GM19463 (cell line): ENCODE data around the gene PLXDC2.

ENCODE experiments used
- ATAC-seq: cut with Tn5 transposase; IDR thresholded peaks from one replicate; pipeline ENCODE4 v1.9.1; 2021; ENCODE audit warnings: mild to moderate bottlenecking, moderate library complexity; ENCODE audit not compliant: unreplicated experiment

PLXDC2 gene

DNA sequence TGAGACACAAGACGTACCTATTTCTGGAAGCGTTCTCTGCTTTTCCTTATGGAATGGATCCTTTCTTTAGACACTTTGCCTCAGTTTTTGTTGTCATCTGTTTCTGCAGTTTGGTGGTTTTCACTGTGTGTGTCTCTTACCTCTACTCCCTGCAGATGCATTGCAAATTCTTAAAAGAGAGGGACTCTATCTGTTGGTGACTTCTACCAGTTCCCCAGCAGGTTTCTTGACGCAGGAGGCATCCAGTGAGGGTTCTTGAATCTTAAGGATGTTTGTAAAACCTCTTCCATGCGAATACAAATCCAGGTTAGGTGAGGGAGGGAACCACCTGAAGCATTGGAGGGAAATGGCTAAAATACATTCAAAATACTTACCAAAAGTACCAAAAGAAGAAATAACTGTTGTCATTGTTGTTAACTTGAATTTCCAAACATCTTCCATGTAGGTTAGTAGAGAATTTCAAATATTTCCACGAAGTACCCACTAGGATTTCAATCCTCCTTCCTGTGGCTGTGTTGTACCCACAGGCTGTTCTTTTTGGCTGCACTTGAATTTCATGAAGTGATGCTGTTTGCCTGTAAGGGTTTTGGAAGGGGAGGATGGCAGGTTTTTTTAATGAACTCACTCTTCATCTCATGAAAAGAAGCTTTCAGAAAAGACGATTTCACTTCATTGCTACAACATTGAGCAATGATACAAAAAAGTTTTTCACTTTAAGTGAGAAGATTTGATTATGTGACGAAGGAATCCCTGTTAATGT is 32.2 kb downstream of the PLXDC2 start:
- ATAC-seq, result no peak

DNA sequence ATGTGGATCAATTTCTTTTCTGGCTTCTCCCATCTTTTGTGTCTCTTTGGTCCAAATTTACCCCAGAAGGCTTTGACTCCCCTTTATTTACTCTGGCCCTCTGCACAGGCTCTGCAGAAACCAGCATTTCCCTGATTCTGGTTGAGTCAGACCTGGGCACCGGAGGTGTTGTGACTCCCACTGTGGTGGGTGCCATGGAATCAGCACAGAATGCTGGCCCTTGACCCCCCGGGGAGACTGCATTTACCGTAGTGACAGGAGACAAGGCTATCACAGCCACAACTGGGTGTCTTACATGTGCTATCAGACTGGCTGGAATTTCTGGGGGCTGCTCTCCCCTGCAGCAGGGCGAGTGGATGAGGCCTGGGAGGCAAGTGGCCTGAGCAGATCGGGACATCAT is 37.6 kb downstream of the PLXDC2 start:
- no peak for ATAC-seq

DNA sequence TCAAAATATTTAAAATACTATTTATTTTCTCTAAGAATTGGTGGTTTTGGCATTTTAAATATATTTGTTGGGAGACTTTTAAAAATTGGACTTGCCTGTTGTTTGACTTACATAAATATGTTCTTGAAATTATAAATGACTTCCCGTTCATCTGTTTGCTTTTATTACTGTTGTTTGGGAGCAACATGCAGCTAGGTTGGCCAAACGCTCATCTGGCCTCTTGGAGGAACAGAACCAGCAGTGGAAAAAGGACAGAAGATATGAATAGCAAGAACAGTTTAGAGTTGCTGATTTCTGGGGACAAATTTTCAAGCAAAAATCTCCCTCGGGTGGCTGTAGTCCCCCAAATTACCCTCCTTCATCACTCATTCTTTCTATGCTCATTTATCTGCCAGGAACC is 41.6 kb downstream of the PLXDC2 start:
- ATAC-seq, result no peak

DNA sequence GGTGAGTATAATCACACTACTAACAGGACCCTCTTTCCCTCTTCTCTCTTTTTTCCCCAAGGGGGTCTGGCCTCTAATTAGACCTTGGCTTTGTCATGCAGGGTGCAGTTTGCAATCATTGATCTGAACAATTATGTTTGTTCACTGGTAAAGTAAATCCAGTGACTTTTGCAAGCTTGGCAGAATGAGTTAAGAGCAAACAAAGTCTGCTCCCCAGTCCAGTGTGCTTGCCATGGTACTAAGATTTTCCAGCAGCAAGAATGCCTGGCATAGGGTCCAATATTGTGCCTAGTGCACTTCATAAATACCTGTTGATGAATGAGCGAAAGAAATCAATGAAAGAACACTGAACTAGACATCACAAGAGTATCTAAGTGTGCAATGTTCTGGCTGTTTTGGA is 43.9 kb downstream of the PLXDC2 start:
- no peak for ATAC-seq

DNA sequence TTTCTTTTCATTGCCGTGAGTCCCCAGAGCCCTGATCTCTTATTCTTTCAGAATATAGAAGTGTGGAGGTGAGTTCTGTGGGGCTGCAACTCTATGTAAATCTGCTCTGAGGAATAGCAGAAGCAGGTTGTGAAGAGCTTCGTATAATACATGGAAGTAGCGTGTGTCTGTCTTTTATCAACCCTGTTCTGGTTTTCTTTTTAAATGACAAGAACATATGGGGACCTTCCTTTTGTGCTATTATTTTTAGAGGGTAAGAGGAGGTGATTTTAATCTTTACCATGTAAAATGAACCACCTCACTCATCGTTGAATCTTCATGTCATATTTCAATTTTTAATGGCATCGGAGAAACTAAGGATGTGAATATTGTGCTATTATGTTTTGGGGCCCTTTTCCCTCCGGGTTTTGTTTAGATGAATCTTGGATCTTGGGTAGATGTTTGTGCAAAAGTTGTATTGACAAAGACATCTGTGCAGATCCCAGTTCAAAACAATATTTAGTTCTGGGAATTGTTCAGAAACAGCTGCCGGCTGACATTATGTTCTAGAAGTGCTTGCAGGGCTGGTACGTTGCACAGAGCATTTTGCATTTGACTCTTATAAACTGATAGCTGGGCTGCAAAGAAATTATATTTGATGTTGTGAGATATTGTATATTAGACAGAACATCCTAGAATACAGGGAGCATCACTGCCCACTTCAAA is 46.7 kb downstream of the PLXDC2 start:
- ATAC-seq, result no peak

DNA sequence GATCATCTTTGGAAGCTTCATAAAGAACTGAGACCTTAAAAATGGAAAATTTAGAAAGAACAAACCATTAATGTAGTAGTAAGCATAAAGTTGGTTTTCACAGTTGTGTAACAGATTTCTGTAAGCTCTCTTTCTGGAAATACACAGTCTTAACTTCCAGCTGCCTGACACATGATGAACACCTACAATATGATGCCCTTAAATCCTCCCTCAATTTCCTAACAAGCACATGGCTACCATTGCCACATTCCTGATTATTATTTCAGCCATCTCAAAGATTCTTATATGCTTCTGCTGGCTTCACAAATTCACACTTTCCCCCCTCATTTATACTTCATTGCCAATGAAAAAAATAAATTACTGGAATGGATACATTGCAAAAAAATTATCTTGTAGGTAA is 49.4 kb downstream of the PLXDC2 start:
- no peak for ATAC-seq

DNA sequence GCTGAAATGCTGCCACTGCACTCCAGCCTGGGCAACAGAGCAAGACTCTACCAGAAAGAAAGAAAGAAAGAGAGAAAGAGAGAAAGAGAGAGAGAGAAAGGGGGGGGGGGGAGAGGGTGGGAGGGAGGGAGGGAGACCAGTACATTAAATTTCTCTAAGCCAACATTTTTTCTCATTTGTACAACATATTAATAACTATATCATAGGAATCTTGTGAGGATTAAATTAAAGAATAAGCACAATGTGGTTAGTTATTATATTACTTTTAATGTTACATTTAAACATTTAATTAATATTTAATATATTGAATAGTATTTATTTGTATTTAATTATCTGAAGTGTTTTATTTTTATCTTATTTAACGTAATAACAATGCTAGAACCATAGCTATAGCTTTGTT is 53.1 kb downstream of the PLXDC2 start:
- no peak for ATAC-seq

DNA sequence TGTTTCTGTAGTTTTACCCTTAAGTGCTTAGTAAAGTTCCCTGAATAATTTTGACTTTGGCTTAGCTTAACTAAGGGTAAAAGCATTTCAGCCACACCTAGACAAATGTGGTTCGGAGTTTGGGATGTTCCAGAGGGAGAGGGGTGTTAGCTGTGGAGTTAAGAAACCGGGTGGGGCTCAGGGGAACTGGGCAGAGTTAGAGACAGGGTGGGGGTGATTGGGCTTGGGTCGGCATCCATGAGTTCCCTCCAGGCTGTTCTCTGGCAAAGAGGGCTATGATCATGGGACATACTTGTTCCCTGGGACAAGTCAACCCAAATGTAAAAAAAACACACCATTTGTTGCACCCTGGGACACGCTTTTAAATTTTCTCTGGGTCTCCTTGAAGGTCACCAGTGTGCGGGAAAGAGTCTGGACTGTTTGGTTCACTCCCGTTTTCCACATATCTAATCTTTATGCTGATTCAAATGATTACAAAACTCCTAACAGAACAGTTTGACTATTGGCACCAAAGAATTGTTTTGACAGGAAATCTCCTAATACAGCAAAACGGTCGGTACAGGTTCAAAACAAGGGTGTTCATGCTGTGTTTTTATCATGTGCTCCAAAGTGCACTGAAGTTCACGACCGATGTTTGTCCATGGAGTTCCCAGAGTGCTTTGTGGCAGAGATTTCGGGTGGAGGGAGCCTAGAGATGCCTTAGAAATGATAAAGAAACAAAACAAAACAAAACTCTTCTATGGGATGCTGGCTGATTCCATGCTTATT is 56.5 kb downstream of the PLXDC2 start:
- ATAC-seq, result no peak

DNA sequence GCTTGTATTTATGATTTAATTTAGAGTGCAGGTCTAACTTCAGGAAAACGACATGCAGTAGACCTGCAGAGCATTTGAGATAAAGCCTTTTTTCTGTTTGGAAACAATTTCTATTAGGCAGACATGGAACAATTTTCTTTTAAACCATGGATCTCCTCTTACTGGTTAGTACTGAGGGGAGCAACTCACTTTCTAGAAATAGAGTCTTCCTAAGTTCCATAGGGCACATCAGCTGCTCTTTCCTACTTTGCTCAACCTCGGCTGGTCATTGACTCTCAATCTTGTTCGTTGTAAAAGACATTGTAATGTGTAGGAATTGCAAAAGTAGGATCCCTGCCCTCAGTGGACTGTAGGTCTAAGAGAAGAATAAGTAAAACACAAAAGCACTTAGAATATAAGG is 58.0 kb downstream of the PLXDC2 start:
- no peak for ATAC-seq

DNA sequence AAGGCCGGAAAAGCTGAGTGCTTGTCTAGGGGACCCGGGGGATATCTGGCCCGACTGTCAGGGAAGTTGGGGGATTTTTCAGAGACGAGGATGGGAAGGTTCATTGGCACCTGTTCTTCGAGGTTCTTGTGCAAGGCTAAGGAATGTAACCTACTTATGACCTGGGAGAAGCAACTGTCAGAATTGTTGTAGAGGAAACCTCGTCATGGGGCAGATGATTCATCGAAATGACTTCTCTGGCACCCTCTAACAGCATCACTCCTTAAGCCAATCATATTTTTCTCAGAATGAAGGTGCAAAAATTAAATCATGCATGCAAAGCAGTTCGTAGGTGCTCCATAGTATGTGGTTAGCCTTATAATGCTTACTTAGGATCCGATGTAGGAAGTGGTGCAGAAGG is 58.6 kb downstream of the PLXDC2 start:
- no peak for ATAC-seq

DNA sequence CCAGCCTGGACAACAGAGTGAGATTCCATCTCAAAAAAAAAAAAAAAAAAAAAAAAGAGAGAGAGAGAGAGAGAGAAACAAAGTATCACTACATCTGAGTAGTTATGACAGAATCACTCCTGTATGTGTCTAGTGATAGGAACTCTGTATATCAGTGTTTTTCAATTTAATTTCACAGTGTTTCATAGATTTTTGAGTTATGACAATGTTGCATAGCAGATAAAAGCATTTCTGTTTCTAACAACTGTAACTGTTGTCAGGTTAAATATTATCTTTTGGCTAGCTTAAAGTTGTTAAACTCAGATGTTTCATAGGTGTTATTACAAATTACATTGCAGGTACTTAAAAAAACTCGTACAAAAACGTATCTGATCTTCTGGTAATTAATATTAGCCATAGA is 60.3 kb downstream of the PLXDC2 start:
- ATAC-seq, result no peak

DNA sequence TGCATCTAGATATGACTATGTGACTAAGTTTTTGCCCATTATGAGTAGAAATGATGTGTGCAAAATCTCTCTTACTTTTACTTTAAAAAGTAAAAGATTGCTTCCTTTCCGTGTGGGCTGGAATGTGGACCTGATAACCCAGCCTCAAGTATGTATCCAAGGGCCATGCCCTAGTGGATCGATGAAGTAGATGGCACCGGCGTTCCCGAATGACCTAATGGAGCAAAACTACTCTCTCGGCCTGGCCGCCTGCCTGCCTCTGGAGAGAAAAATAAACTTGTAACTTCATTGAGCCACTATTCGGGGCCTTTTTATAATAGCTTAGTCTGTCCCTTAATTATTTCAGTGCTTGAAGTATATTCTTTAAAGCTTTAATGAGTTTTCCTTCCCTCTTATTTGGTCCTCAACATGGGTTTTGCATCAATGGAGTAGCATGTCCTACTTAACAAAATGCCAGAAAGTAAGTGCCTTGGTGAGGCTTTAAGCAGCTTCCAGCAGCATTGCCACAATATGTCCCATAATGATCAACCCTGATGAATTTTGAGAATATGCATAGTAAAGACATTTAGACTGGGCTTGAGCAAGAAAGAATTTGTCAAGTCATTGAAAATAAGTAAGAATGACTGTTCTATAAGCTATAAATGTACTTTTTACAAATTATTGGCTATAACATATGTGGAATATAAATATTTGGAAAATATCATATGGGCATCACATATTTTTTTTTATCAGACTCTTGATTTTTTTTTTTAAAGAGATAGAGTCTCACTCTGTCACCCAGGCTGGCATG is 61.4 kb downstream of the PLXDC2 start:
- no peak for ATAC-seq

DNA sequence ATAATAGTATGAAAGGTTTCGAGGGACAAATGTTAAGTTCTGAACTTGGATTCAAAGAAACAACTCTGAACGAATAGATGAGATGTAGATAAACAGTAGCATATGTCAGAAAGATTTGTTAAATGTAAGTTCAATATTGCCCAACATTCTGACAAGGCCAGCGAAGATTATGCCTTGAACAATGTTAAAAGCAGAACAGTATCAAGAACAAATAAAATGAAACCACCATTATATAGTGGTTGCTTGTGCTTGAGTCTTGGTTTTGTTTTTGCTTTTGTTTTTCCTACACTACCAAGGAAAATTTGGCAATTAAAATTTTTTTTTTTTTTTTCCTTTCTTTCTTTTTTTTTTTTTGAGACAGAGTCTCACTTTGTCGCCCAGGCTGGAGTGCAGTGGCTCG is 66.4 kb downstream of the PLXDC2 start:
- no peak for ATAC-seq

DNA sequence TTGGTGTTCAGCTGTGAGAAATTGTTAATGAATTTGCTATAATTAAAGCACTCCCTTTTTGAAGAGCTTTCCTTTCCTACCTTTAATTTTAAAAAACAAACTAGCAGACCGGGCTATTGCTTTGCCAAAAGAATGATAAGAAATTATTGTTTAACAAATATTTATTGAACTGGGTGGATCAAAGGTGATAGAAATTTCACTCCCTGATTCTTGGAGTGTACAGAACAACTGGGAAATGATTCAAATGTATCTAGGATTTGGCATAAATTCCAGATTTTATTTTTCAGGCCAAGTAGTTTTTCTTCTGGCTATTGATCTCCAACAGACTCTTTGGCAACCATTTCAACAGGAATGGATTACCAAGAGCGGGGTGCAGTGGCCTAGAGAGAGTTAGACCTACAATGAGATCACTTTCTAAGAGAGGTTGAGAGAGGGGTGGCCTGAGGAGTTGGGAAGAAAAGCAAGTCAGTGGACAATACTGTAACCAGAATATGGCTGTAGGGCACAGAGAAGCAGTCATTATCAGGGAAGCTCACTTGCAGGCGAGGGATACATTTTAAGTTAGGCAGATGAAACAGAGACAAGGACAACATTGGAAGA is 71.9 kb downstream of the PLXDC2 start:
- no peak for ATAC-seq

DNA sequence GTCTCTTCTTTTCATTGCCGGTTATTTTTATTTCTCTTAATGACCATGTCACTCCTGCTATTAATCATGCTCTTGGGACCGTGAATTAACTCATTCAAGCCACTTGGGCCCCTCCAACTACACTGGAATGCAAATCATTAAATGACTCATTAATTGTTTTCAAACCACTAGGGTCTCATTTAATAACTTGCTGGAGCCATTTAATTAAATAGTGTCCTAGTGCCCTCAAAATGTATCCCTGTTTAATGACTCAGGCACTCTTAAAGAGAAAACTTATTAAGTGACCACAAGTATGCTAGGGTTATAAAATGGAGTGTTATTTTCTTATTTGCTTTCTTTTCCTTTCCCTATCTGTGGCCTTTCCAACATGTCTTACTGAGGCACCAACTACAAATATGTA is 73.0 kb downstream of the PLXDC2 start:
- ATAC-seq, result no peak

DNA sequence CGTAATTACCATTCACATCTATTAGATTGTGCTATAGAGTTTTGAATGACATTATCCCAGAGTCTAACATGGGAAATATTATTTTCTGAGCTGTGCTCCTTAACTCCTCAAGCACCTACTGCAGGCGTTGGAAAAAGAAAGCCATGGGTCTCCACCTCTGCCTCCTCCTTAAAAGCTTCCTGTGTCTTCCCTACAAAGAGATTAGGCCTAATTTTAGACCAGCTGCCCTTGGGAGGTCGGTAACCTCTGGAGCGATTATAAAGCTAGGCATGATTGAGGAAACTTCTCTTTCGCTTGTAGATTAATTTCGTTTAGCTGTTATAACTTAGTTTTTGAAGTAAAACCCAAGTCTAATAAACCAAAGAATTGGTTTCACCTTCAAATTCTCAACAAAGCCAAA is 75.2 kb downstream of the PLXDC2 start:
- no peak for ATAC-seq

DNA sequence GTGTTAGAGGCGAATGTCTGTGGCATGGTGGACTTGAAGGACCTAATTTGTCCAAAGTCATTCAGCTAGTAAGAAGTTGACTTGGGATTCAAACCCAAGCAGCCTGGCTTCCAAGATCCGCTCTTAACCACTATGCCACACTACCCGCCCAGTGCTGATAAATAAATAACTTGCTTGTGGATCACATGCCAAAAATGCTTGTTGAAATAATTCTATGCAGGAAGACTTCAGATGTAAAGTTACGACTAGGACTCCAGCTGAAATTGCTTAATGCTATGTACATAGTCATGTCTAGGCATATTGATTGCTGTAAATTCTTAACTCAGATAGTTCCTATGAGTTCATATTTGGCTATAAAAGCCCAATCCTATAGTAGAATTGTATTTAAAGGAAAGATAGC is 76.0 kb downstream of the PLXDC2 start:
- ATAC-seq, result no peak

DNA sequence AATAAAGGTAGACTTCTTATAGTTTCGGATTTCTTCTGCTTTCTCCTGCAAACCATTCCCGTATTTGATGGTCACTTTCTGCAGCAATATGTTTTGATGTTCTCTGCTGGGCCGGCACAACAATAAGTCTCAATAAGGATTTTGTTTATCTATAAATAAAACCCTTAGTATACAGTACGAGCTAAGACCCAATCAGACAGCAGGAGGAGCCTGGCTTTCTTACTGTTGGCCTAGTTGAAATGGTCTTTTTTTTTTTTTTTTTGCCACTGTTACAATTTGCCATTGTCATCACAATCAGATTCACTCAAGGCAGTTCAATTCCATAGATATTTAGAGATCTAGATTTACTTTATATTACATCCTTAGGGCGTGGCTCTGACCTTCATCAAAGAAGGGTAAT is 76.4 kb downstream of the PLXDC2 start:
- no peak for ATAC-seq

DNA sequence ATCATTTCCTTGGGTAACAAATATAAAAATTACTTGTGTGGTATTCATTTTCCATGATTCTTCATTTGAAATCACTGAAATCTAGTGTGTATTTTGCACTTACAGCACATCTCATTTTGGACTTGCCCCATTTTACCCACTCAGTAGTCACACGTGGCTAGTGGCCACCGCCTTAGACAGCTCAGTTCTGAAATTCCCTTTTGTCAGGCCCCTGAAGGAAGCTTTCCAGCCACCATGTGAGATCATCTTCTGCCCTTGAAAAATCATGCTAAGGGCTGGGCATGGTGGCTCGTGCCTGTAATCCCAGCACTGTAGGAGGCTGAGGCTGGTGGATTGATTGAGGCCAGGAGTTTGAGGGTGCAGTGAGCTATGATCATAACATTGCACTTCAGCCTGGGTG is 79.3 kb downstream of the PLXDC2 start:
- ATAC-seq, result no peak

DNA sequence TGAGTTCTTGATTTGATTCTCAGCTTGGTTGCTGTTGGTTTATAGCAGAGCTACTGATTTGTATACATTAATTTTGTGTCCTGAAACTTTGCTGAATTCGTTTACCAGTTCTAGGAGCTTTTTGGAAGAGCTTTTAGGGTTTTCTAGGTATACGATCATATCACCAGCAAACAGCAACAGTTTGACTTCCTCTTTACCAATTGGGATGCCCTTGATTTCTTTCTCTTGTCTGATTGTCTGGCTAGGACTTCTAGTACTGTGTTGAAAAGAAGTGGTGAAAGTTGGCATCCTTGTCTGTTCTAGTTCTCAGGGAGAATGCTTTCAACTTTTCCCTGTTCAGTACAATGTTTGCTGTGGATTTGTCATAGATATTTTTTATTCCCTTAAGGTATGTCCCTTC is 86.2 kb downstream of the PLXDC2 start:
- no peak for ATAC-seq

DNA sequence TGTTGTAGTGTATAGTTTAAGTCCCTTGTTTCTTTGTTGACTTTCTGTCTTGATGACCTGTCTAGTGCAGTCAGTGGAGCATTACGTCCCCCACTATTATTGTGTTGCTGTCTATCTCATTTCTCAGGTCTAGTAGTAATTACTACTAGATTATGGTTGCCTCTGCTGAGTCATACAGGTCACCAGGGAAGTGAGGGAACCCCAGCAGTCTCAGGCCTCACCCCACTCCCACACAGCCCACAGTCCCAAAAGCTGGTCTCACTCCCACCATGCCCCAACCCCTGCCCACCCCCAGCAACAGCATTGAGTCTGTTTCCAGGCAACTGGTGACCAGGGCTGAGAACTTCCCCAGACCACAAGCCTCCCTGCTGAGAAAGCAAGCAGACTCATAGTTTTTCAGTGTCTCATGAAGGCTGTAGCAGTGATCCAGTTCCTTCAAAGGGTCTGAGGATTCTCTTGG is 88.0 kb downstream of the PLXDC2 start:
- peak; percentile 97 for ATAC-seq
